WTC11 (cell line): Measurements from ENCODE around the gene AGBL4. TPM values are rescaled to one million over a fixed set of nuclear protein-coding genes. Genes with fewer than 3 reads are reported as not detected.

ENCODE experiments used
- ATAC-seq: fragments of 200-7000 bp; cut with Tn5 transposase; 2 replicates; pipeline ENCODE4 v1.10.0; 2021; ENCODE audit warnings: mild to moderate bottlenecking, moderate library complexity
- CTCF ChIA-PET: fragments of 300-600 bp; sonication (Branson Sonifier 250); formaldehyde crosslinking; loops from one replicate; lab custom pipeline; 2021; ENCODE audit warnings: antibody characterized with exemption; lab: Charles Lee
- POLR2A ChIA-PET: fragments of 350-600 bp; sonication (Branson Sonifier 250); formaldehyde crosslinking; loops from one replicate; lab custom pipeline; 2021; ENCODE audit warnings: antibody characterized with exemption; lab: Charles Lee
- DNase-seq: peaks from one replicate; pipeline ENCODE4 v3.0.0; 2021; ENCODE audit warnings: low spot score
- H3K27ac Mint-ChIP-seq: 2 replicates; pipeline ENCODE4 v1.8.0; 2021; ENCODE audit warnings: mixed read lengths
- H3K27me3 Mint-ChIP-seq: 2 replicates; pipeline ENCODE4 v1.8.0; 2021; ENCODE audit warnings: low read depth, mild to moderate bottlenecking, moderate library complexity, mixed read lengths
- H3K36me3 Mint-ChIP-seq: 2 replicates; pipeline ENCODE4 v1.8.0; 2021; ENCODE audit warnings: mixed read lengths
- H3K4me1 Mint-ChIP-seq: 2 replicates; pipeline ENCODE4 v1.8.0; 2022; ENCODE audit warnings: mixed read lengths
- H3K4me3 Mint-ChIP-seq: 2 replicates; pipeline ENCODE4 v1.8.0; 2021; ENCODE audit warnings: mild to moderate bottlenecking, moderate library complexity, mixed read lengths
- H3K9me3 Mint-ChIP-seq: 2 replicates; pipeline ENCODE4 v1.8.0; 2021; ENCODE audit warnings: mixed read lengths
- AR ChIP-seq: fragments of 250-450 bp; sonication (Bioruptor Pico); IDR thresholded peaks from 2 replicates; pipeline ENCODE4 v1.9.0; 2021; ENCODE audit warnings: mild to moderate bottlenecking
- ATF3 ChIP-seq: sonication (generic); formaldehyde crosslinking; conservative IDR thresholded peaks from 2 replicates; pipeline ENCODE4 v1.8.1; 2022; ENCODE audit warnings: mild to moderate bottlenecking, missing genetic modification reagents
- CREM ChIP-seq: sonication (generic); formaldehyde crosslinking; IDR thresholded peaks from 2 replicates; pipeline ENCODE4 v1.8.1; 2022; ENCODE audit warnings: mild to moderate bottlenecking, missing genetic modification reagents, moderate library complexity
- E2F1 ChIP-seq: sonication (generic); formaldehyde crosslinking; IDR thresholded peaks from 2 replicates; pipeline ENCODE4 v1.8.0; 2022; ENCODE audit warnings: mild to moderate bottlenecking, missing genetic modification reagents
- E2F5 ChIP-seq: sonication (generic); formaldehyde crosslinking; IDR thresholded peaks from 2 replicates; pipeline ENCODE4 v1.8.1; 2022; ENCODE audit warnings: mild to moderate bottlenecking, moderate library complexity, missing genetic modification reagents
- ETV6 ChIP-seq: sonication (generic); formaldehyde crosslinking; IDR thresholded peaks from 2 replicates; pipeline ENCODE4 v1.8.1; 2022; ENCODE audit warnings: mild to moderate bottlenecking, missing genetic modification reagents
- FOXP1 ChIP-seq: sonication (generic); formaldehyde crosslinking; IDR thresholded peaks from 2 replicates; pipeline ENCODE4 v1.8.0; 2022; ENCODE audit warnings: missing genetic modification reagents, mild to moderate bottlenecking, moderate library complexity, borderline replicate concordance
- HMGXB4 ChIP-seq: sonication (generic); formaldehyde crosslinking; IDR thresholded peaks from 2 replicates; pipeline ENCODE4 v1.8.1; 2023; ENCODE audit warnings: mild to moderate bottlenecking, moderate library complexity, missing genetic modification reagents
- IRF1 ChIP-seq: sonication (generic); formaldehyde crosslinking; IDR thresholded peaks from 2 replicates; pipeline ENCODE4 v1.8.0; 2023; ENCODE audit warnings: missing genetic modification reagents
- PRDM15 ChIP-seq: sonication (generic); formaldehyde crosslinking; IDR thresholded peaks from 2 replicates; pipeline ENCODE4 v1.8.0; 2022; ENCODE audit warnings: missing genetic modification reagents
- RORB ChIP-seq: fragments of 250-450 bp; sonication (Bioruptor Pico); IDR thresholded peaks from 2 replicates; pipeline ENCODE4 v1.9.0; 2021; ENCODE audit warnings: mild to moderate bottlenecking
- SOX15 ChIP-seq: fragments of 250-450 bp; sonication (Bioruptor Pico); IDR thresholded peaks from 2 replicates; pipeline ENCODE4 v1.9.0; 2021; ENCODE audit warnings: mild to moderate bottlenecking
- TP53 ChIP-seq: sonication (generic); formaldehyde crosslinking; IDR thresholded peaks from 2 replicates; pipeline ENCODE4 v1.8.1; 2023; ENCODE audit warnings: mild to moderate bottlenecking, missing genetic modification reagents
- ZNF219 ChIP-seq: sonication (generic); formaldehyde crosslinking; IDR thresholded peaks from 2 replicates; pipeline ENCODE4 v1.8.0; 2023; ENCODE audit warnings: missing genetic modification reagents, mild to moderate bottlenecking, borderline replicate concordance
- ZNF263 ChIP-seq: sonication (generic); formaldehyde crosslinking; IDR thresholded peaks from 2 replicates; pipeline ENCODE4 v1.8.1; 2022; ENCODE audit warnings: low read depth, mild to moderate bottlenecking, moderate library complexity, missing genetic modification reagents
- ZNF416 ChIP-seq: fragments of 250-450 bp; sonication (Bioruptor Pico); IDR thresholded peaks from 2 replicates; pipeline ENCODE4 v1.9.0; 2021; ENCODE audit warnings: mild to moderate bottlenecking, inconsistent platforms
- ZNF425 ChIP-seq: fragments of 250-450 bp; sonication (Bioruptor Pico); conservative IDR thresholded peaks from 2 replicates; pipeline ENCODE4 v1.9.0; 2021; ENCODE audit warnings: mild to moderate bottlenecking
- ZNF671 ChIP-seq: fragments of 250-450 bp; sonication (Bioruptor Pico); IDR thresholded peaks from 2 replicates; pipeline ENCODE4 v1.8.0; 2021; ENCODE audit warnings: mild to moderate bottlenecking
- total RNA-seq: library from RNA; stranded (reverse); gene quantifications from 3 replicates; pipeline ENCODE4 v1.2.3, GENCODE V29; 2021

Gene AGBL4
- total RNA-seq, 1 experiment from 2014 or later, result 0.87 TPM

GRCh38 chr1:48930011-48930410 is 1093.7 kb downstream of the AGBL4 start (continued):
- TF ChIP-seq ZNF425 (CRISPR knock-in tag) (no peak), CREM (CRISPR knock-in tag) (no peak)
- TF ChIP-seq, all 79 proteins: peak for 0

GRCh38 chr1:48924099-48924498 is 1099.7 kb downstream of the AGBL4 start:
- no peaks in the 10 kb centered on the region for H3K36me3 Mint-ChIP-seq
- DNase-seq (no peak), ATAC-seq (no peak)
- CTCF ChIA-PET, result interaction anchor here (0.8 kb wide), 1 partner anchor 53 kb away, joined by 4 read pairs; no protein-coding TSS in a partner anchor
- no peaks in the 10 kb centered on the region for H3K4me1 Mint-ChIP-seq
- no peak overlapping the region for H3K27ac Mint-ChIP-seq
- peaks cover 5% of the 10 kb centered on the region for H3K27me3 Mint-ChIP-seq
- POLR2A ChIA-PET, result no interaction called here
- TF ChIP-seq ZNF416 (CRISPR knock-in tag) (no peak), E2F1 (CRISPR knock-in tag) (no peak), ATF3 (CRISPR knock-in tag) (no peak), ETV6 (no peak), PRDM15 (CRISPR knock-in tag) (no peak)
- H3K9me3 Mint-ChIP-seq, result peaks cover 9% of the 10 kb centered on the region
- no peak overlapping the region for H3K4me3 Mint-ChIP-seq

- POLR2A ChIA-PET, result no interaction called here
- TF ChIP-seq FOXP1 (CRISPR knock-in tag), result no peak
- no peak for TF ChIP-seq CREM (CRISPR knock-in tag)
- no peak for TF ChIP-seq ZNF219 (CRISPR knock-in tag)
- TF ChIP-seq HMGXB4, result no peak
- TF ChIP-seq ZNF263 (CRISPR knock-in tag), result no peak
- no peak for TF ChIP-seq AR (CRISPR knock-in tag)
- TF ChIP-seq RORB (CRISPR knock-in tag), result no peak
- no peak for TF ChIP-seq IRF1 (CRISPR knock-in tag)
- no peak for TF ChIP-seq ZNF671
- TF ChIP-seq SOX15, result no peak
- TF ChIP-seq TP53 (CRISPR knock-in tag), result no peak
- no peak for TF ChIP-seq E2F5 (CRISPR knock-in tag)
Observed at GRCh38 chr1:48923116-48923515, 1100.6 kb downstream of the AGBL4 start.

More at GRCh38 chr1:48923116-48923515, 1100.6 kb downstream of the AGBL4 start:
- Mint-ChIP-seq H3K9me3 (peaks cover 9% of the 10 kb centered on the region), H3K27ac (no peak overlapping the region), H3K4me3 (no peak overlapping the region), H3K4me1 (no peaks in the 10 kb centered on the region), H3K36me3 (no peaks in the 10 kb centered on the region), H3K27me3 (peaks cover 5% of the 10 kb centered on the region)
- CTCF ChIA-PET, result interaction anchor here (0.8 kb wide), 1 partner anchor 52 kb away, joined by 4 read pairs; no protein-coding TSS in a partner anchor
- DNase-seq (no peak), ATAC-seq (no peak)
